ENCODE results near the gene BTNL9. TPM values are rescaled to one million over a fixed set of nuclear protein-coding genes. Genes with fewer than 3 reads are reported as not detected.
"Not testable (repeated sequence)": the region's sequence is repeated elsewhere in the genome, so short reads cannot be mapped to it uniquely, and the experiment has no call there.

Gene BTNL9
- total RNA-seq = 10 to 100 TPM in 3 of 4 donors, 1 to 10 TPM in 1; 9.0 to 36.9 (median 18.9) TPM

- no peaks in the 10 kb centered on the region for H3K27me3 ChIP-seq
- no peaks in the 10 kb centered on the region for H3K9me3 ChIP-seq
- H3K4me1 ChIP-seq = no peaks in the 10 kb centered on the region
- no peak for DNase-seq
- intact Hi-C loops (cut with DNase I; ENCODE audit: low total_unique reads) = no loop called here
- H3K27ac ChIP-seq = peak within 1 kb of the TSS in 1 of 2 donors; percentile 24
- H3K36me3 ChIP-seq = no peaks in the 10 kb centered on the region
- H3K4me3 ChIP-seq = no peak within 1 kb of the TSS
- TF ChIP-seq, protein P1, sequence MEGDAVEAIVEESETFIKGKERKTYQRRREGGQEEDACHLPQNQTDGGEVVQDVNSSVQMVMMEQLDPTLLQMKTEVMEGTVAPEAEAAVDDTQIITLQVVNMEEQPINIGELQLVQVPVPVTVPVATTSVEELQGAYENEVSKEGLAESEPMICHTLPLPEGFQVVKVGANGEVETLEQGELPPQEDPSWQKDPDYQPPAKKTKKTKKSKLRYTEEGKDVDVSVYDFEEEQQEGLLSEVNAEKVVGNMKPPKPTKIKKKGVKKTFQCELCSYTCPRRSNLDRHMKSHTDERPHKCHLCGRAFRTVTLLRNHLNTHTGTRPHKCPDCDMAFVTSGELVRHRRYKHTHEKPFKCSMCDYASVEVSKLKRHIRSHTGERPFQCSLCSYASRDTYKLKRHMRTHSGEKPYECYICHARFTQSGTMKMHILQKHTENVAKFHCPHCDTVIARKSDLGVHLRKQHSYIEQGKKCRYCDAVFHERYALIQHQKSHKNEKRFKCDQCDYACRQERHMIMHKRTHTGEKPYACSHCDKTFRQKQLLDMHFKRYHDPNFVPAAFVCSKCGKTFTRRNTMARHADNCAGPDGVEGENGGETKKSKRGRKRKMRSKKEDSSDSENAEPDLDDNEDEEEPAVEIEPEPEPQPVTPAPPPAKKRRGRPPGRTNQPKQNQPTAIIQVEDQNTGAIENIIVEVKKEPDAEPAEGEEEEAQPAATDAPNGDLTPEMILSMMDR (IDR thresholded peaks at IDR 0.05) = no peak
- no peak for TF ChIP-seq POLR2A (IDR thresholded peaks at IDR 0.05)
These were observed at the start of gene BTNL9 for GRCh38 chr5:181039931-181040630. Gene BTNL9 (plus strand): TSS chr5:181040266. CDS start chr5:181045490, 5,224 bp downstream.

- DNase-seq = no peak
- Histone ChIP-seq H3K27me3 (no peaks in the 10 kb centered on the region), H3K4me1 (no peaks in the 10 kb centered on the region), H3K4me3 (no peak overlapping the region), H3K27ac (no peak overlapping the region), H3K9me3 (no peaks in the 10 kb centered on the region), H3K36me3 (no peaks in the 10 kb centered on the region)
- intact Hi-C loops (cut with DNase I; ENCODE audit: low total_unique reads) = no loop called here
- TF ChIP-seq, protein P1 (IDR thresholded peaks at IDR 0.05) = no peak
- no peak for TF ChIP-seq POLR2A (IDR thresholded peaks at IDR 0.05)
These were observed 49.2 kb upstream of the BTNL9 start for GRCh38 chr5:180990882-180991242.

DNA sequence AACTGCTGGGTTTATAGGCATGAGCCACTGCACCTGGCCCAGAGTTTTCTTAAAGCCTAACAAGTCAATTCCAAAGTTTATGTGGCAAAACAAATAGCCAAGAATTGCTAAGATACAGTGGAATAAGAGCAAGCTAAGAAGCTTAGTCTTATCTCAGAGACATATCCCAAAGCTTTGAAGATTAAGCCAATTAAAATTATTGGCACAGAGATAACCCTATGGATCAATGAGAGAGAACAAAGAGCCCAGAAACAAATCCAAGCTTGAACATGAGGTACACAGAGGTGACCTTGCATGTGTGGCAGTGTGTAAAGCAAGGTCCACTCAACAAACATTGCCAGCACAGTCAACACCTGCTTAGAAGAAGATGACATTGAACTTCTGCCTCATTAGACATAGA, 38.1 kb upstream of the BTNL9 start:
- Histone ChIP-seq H3K27ac (no peak overlapping the region), H3K9me3 (no peaks in the 10 kb centered on the region), H3K27me3 (no peaks in the 10 kb centered on the region), H3K4me3 (no peak overlapping the region), H3K4me1 (no peaks in the 10 kb centered on the region), H3K36me3 (no peaks in the 10 kb centered on the region)
- TF ChIP-seq, protein P1 (IDR thresholded peaks at IDR 0.05) = no peak
- DNase-seq = no peak
- intact Hi-C loops (cut with DNase I; ENCODE audit: low total_unique reads) = no loop called here

DNA sequence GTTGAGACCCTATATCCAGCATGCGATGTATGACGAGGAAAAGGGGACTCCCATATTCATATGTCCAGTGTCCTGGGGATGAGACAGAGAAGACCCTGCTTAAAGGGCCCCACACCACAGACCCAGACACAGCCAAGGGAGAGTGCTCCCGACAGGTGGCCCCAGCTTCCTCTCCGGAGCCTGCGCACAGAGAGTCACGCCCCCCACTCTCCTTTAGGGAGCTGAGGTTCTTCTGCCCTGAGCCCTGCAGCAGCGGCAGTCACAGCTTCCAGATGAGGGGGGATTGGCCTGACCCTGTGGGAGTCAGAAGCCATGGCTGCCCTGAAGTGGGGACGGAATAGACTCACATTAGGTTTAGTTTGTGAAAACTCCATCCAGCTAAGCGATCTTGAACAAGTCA, 34.3 kb upstream of the BTNL9 start:
- intact Hi-C loops (cut with DNase I; ENCODE audit: low total_unique reads) = loop anchor here (2.0 kb wide), 1 partner anchor 59 kb away; no protein-coding TSS in a partner anchor
- Histone ChIP-seq H3K27me3 (no peaks in the 10 kb centered on the region), H3K9me3 (no peaks in the 10 kb centered on the region), H3K4me3 (no peak overlapping the region), H3K27ac (no peak overlapping the region), H3K4me1 (no peaks in the 10 kb centered on the region), H3K36me3 (no peaks in the 10 kb centered on the region)
- no peak for DNase-seq
- TF ChIP-seq POLR2A (IDR thresholded peaks at IDR 0.05) = no peak
- TF ChIP-seq, protein P1 (IDR thresholded peaks at IDR 0.05) = no peak

- intact Hi-C loops (cut with DNase I; ENCODE audit: low total_unique reads) = no loop called here
- no peaks in the 10 kb centered on the region for H3K36me3 ChIP-seq
- H3K4me3 ChIP-seq = no peak overlapping the region
- no peak overlapping the region for H3K27ac ChIP-seq
- no peaks in the 10 kb centered on the region for H3K4me1 ChIP-seq
- TF ChIP-seq, protein P1 (IDR thresholded peaks at IDR 0.05) = no peak
- TF ChIP-seq POLR2A (IDR thresholded peaks at IDR 0.05) = no peak
- DNase-seq = no peak
- no peaks in the 10 kb centered on the region for H3K9me3 ChIP-seq
- no peaks in the 10 kb centered on the region for H3K27me3 ChIP-seq
These were observed 31.9 kb upstream of the BTNL9 start for GRCh38 chr5:181008136-181008535.

DNA sequence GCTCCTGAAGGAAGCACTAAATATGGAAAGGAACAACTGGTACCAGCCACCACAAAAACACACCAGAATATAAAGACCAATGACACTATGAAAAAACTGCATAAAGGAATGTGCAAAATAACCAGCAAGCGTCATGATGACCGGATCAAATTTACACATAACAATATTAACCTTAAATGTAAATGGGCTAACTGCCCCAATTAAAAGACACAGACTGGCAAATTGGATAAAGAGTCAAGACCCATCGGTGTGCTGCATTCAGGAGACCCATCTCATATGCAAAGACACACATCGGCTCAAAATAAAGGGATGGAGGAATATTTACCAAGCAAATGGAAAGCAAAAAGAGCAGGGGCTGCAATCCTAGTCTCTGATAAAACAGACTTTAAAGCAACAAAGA, 30.0 kb upstream of the BTNL9 start:
- H3K4me1 ChIP-seq; H3K9me3 ChIP-seq; H3K4me3 ChIP-seq; H3K36me3 ChIP-seq; H3K27me3 ChIP-seq; DNase-seq; H3K27ac ChIP-seq; intact Hi-C loops (cut with DNase I; ENCODE audit: low total_unique reads): not testable (repeated sequence)

- H3K9me3 ChIP-seq, H3K36me3 ChIP-seq: not testable (repeated sequence)
These were observed 25.4 kb upstream of the BTNL9 start for GRCh38 chr5:181014654-181015053.

GRCh38 chr5:181017448-181017847, 22.6 kb upstream of the BTNL9 start:
- H3K4me1 ChIP-seq; DNase-seq; H3K27ac ChIP-seq; H3K27me3 ChIP-seq; H3K36me3 ChIP-seq; H3K4me3 ChIP-seq; H3K9me3 ChIP-seq; intact Hi-C loops (cut with DNase I; ENCODE audit: low total_unique reads): not testable (repeated sequence)

More at GRCh38 chr5:181014654-181015053, 25.4 kb upstream of the BTNL9 start:
- H3K27ac ChIP-seq; DNase-seq; H3K27me3 ChIP-seq; H3K4me1 ChIP-seq; intact Hi-C loops (cut with DNase I; ENCODE audit: low total_unique reads); H3K4me3 ChIP-seq: not testable (repeated sequence)
